HG02973 (cell line): ENCODE measurements around the gene AHI1.
"Not testable (repeated sequence)": the region's sequence is repeated elsewhere in the genome, so short reads cannot be mapped to it uniquely, and the experiment has no call there.

Experiments used
- ATAC-seq: cut with Tn5 transposase; IDR thresholded peaks from one replicate; pipeline ENCODE4 v1.9.1; 2021; ENCODE audit warnings: moderate library complexity; ENCODE audit not compliant: unreplicated experiment

The AHI1 gene

DNA sequence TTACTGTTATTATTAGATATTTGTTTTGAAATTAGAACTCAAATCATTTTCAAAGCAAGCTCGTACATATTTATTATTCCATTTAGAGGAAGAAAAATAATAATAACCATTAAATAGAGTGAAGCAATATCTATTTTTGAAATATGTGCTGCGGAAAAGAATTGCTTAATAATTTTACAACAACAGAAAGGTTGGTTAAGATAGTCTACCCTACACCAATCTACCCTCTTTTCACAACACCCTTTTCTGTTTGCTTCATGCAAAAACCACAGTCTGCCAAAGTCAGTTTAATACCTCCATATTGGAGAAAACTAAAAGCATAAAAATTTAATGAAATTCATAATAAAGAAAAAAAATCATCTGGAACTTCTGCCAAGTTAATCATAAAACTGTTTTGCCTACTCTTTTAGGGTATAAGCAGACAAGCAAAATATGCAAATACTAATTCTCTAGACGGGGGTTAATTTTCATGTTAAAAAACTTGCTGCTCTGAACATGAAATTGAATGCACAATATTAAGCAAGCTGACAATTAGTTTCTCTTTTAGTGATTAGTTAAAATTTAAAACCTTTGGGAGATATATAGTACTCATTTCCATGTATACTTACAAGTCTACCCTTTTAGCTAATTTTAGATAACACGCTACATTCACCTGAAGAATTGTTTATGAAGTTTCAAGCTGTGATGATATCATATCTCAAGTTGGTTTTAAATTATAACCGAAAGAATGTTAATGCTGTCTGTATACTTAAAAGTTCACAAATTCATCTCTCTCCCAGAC, 100.2 kb downstream of the AHI1 start:
- ATAC-seq: no peak

DNA sequence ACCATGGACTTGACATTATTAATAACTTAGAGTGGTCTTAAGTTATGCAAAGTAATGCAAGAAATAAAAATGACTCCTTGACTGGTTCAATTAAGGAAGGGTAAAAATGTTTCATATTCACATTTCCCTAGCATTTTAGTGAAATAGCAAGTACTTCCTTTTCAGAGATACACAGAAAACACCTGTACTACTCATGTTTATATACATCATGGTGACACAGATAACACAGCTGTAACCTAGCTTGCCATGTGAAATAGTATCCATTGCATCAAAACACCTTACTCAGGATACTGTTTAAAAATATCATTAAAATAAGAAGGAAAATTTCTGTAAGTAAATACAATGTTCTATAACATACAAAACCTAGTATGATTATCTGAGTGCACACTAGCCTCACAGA, 102.4 kb downstream of the AHI1 start:
- no peak for ATAC-seq

DNA sequence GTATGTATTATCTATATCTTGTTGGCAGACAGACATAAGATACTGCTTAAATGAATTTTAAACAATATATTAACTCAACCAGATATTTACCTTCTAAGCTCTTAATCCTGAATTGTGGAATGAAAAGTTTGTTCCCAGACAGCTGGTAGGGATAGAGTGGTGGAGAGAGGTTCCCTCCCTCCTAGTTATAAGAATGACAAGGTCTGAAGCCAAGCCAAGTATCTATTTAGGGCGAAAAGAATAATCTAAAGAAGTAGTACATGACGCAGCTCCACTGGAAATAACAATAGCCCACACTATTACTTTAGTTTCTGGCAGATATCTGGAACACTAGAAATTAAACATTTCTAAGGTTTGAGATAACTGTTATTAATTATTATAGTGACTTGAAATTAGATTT, 104.3 kb downstream of the AHI1 start:
- no peak for ATAC-seq

DNA sequence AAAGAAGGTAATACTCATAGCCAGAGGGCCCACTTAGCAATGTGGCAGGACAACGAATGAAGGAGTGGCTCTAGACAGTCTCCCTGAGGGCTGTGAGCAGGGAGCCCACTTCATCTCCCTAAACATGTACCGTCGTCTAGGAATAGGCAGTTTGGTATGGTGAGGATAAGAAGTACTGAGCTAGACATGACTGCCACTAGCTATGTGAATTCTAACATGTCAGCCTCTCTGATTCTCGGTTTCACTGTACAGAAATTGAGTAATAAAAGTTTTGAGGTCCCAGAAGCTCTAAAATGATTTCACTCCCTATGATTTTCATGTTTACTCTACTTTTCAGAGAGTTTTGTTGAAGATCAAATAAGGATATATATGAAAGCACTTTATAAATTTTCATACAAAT, 107.1 kb downstream of the AHI1 start:
- no peak for ATAC-seq

DNA sequence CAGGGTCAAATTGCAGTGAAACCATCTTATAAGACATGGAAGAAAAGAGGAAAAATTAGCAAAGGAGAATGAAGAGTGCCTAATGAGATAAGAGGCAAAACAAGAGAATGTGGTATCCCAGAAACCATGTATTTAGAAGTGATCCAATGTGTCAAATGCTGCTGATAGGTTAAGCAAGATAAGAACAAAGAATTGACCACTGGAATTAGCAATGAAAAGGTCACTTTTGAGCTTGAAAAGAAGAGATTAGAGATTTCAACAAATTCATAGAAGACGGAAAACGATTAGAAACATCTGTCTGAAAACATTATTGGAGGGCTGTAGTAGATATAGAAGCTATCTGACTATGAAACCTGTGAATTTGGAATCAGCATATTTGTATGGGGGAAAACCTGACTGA, 112.2 kb downstream of the AHI1 start:
- ATAC-seq: no peak

DNA sequence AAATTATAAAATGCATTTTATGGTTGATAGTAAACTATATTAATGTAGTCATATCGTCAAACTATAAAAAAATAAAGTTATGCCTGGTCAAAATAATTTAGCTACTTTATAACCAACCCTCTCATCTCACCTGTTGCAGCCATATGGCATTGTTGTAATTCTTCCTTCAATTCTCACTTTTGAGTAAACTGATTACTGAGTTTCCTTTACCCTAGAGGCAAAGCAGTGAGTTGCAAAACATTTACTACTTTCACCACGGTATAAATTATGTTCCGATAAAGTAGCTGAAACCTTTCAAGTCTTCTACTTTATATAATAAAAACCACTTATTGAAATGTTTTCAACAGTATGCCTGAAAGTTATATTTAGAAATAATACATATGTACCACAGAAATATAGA, 113.8 kb downstream of the AHI1 start:
- ATAC-seq: no peak

DNA sequence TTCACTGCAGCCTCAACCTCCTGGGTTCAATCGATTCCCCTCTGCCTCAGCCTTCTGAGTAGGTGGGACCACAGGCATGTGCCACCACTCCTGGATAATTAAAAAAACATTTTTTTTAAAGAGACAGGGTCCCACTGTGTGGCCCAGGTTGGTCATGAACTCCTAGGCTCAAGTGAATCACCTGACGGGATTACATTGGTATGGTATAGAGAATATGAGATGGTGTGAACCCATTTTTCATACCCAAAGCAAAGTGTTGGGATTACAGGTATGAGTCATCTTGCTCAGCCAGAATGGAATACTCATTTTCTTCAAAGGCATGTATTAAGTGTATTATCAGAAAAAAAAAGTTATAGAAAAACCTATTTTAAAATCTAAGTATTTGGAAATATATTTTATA, 114.2 kb downstream of the AHI1 start:
- ATAC-seq: no peak

DNA sequence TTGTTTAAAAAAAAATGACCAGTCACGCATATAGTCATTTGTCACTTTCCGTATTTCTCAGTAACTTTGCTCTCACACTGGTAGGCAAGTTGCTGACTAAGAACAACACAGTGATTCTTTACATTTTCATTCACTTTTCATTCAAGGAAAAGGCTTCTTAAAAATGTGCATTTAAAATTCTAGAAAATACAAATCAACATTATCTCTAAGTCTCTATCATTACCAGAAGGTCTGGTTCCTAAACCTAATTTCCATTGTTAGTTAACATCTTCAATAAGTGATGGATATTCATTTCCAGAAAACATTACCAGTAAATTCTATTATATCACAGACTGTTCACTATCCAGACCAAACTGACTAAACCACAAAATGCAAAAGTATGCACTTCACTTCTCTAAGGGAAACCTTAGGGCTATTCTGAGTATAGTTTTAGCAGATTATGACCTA, 115.3 kb downstream of the AHI1 start:
- peak; percentile 94 for ATAC-seq

DNA sequence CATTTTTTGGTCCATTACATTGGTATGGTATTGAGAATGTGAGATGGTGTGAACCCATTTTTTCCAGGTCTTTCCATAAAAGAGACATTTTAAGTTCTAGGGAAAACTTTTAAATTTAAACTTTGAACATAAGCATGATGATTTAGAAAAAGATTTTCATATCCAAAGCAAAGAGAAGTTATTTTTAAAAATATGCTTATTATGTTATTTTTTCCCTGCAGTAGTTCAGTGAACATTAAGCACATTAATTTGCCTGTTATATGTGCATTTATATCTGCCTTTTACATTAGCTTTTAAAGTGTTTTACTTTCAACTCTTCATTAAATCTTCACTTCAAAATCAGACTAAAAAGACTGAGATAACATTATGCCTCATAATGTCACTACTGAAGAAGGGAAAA, 116.7 kb downstream of the AHI1 start:
- ATAC-seq: no peak

DNA sequence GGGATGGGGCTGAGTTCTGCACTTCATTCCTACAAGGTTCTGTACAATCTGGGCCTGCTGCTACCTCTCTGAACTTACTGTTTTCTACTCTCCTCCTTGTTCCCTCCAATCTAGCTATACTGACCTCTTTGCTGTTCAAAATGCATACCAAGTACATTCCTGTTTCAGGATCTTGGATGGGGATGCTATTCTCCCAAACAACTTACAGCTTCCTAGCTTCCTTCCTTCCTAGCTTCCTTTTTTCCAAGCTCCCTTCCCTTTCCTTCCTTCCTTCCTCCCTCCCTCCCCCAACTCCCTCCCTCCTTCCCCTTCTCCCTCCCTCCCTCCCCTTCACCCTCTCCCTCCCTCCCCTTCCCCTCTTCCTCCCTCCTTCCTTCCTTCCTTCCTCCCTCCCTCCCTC, 117.9 kb downstream of the AHI1 start:
- no peak for ATAC-seq

DNA sequence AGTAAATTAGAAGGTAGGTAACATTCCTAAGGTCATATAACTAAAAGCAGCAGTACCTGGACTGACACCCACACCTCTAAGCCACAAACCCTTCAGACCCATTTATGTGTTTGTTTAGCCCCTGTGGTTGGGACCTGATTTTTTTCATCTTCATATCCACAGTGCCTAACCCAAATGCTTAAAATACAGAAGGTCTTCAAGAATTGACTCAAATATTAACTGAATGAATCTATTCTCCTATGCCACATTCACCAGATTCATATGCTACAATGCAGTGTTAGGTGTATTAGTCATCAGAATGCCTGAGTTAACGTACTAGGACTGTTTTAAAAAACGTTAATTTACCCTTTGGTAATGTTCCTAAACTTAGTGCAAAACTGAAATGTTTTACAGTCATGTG, 124.8 kb downstream of the AHI1 start:
- peak; percentile 68 for ATAC-seq

DNA sequence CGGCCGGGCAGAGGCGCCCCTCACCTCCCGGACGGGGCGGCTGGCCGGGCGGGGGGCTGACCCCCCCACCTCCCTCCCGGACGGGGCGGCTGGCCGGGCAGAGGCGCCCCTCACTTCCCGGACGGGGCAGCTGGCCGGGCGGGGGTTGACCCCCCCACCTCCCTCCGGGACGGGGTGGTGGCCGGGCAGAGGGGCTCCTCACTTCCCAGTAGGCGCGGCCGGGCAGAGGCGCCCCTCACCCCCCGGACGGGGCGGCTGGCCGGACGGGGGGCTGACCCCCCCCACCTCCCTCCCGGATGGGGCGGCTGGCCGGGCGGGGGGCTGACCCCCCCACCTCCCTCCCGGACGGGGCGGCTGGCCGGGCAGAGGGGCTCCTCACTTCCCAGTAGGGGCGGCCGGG, 133.9 kb downstream of the AHI1 start:
- not testable (repeated sequence) for ATAC-seq

DNA sequence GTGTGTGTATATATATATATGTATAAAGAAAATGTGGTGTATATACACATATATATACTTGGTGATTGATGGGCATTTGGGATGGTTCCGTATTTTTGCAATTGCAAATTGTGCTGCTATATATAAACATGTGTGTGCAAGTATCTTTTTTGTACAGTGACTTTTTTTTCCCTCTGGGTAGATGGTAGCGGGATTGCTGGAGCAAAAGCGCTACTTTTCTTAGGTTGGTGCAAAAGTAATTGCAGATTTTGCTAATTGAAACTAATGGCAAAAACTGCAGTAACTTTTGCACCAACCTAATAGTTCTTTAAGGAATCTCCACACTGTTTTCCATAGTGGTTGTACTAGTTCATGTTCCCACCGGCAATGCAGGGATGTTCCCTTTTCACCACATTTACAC, 135.4 kb downstream of the AHI1 start:
- ATAC-seq: no peak

DNA sequence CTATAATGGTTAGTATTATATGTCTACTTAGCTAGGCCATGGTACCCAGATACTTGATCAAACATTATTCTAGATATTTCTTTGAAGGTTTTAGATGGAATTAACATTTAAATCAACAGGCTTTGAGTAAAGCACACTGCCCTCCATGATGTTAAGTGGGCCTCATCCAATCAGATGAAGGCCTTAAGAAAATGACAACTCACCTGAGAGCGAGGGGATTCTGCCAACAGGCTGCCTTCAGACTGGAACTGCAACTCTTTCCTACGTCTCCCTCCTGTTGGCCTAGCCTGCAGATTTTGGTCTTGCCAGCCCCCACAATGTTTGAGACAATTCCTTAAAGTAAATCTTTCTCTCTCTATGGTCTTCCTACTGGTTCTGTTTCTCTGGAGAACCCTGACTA, 137.3 kb downstream of the AHI1 start:
- ATAC-seq: no peak

DNA sequence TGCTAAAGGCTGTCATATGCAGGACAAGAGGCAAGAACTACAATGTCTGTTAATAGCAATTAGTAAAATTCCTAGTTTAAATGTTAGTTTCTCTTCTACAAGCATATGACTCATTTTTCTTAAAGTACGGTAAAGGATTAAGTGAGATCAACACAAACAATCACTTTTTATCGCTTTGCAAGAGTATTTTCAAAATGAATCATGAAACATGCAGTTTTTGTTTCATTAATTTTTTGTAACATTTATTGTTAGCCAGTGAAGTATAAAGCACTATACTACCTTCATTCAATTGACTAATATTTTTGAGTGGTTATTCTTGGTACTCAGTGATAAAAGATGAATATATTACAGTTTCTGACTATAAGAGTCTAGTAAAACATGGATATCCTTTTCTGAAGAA, 138.6 kb downstream of the AHI1 start:
- no peak for ATAC-seq

DNA sequence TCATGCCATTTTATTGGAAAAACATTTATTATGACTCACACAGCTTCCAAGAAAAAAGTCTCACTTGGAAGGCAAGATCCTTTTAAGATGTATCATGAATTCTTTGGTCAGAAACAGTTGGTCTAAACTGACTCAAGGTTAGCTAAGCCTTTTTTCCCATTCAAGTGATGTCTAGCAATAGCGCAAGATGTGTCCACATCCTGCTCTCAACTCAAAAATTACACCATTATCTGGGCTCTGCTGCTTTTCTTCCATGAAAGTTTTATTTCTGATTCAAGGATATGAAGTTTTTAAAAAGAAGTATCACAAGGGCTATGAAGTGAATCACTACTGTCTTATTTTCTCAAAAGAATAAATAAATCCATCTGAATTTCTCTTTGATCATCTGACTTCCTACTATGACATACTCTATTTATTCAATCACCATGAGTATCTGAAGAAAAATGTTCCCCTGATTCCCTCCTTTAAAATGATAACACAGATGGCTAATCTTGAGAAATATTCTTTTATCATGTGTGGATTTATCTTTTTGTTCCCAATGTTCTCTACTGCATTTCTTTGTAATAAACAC, 139.2 kb downstream of the AHI1 start:
- ATAC-seq: no peak

DNA sequence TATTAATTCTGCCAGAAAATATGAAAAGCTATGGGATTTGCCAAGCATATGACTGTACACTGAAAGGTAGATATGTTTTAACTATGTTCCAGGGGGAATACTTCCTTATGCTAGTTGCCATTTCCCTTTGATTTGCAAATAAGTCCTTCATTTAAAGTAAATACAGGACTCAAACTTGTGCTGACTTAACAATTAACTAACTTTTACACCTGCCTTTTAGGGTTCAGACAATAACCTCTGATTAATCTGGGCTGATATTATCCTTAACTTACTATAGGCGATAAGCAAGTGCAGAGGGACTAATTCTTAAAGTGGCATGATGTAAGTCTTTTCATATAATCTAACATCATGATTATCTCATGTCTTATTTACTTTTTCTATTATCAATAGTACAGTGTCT, 143.1 kb downstream of the AHI1 start:
- no peak for ATAC-seq

DNA sequence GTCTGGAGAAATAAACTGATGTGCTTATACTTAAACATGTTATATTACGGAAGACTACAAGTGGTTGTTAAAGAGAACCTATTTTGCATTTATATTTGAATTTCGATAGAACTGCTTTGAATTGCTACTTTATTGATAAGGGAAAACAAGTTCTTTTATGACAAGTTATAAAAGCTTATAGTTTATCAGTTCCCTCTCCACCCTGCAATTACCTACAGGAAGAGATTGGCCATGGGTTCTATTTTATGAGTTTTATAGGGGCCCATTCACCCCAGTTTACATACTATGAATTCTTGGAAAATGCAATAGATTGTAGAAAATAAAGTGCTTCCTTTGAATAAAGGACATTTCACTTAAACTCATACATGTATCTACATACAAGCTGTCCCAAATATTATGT, 144.4 kb downstream of the AHI1 start:
- ATAC-seq: no peak

DNA sequence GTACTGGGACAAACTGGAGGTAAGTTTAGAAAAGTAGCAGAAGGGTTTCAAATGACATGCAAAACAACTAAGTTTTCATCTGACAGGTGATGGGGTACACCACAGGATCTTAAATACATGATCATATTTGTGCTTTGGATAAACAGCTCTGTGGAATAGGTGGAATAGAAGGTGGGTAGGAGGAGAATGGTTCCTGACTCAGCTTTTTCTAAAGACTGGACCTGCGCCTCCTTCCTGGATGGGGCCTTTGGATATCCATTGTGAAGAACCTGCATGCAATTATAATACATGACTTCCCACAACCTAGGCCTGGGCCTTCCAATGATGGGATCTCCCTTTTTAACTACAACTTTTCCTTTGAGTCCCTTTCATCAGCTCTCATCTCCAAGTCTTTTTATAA, 145.9 kb downstream of the AHI1 start:
- no peak for ATAC-seq

DNA sequence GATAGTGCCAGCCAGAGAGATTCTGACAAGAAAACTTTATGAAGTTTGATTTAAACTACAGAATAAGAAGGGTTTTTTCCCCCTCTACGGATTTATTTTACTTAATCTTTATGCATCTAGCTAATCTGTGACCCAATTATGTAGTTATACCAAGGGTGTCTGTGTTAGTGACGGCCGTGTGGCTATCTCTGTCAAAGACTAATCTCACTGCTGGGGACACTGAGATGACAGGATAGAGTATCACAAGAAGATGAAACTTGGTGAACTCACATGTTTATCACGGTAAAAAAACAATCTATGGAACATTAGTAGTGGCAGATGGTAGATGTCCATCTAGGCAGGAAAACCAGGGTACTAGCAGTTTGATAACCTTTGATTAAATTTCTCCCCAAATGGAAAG, 149.7 kb downstream of the AHI1 start:
- no peak for ATAC-seq

DNA sequence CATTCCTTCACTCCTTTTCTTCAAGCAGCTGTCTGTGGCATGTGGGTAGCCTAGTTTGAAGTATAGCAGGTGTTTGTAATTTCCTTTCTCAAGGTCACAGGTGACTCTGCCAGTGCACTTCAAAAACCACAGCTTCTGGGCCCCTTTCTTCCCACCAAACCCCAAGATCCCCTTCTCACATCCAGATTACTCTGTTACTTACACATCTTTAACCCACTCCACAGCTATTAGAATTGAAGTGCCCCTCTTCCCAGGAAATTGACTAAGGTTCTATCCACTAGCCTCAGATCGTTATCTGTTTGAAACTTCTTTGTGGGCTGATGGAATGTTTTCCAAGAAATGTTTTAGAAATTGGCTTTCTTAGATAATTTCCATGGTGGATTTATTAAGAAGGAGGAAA, 150.8 kb downstream of the AHI1 start:
- ATAC-seq: no peak

DNA sequence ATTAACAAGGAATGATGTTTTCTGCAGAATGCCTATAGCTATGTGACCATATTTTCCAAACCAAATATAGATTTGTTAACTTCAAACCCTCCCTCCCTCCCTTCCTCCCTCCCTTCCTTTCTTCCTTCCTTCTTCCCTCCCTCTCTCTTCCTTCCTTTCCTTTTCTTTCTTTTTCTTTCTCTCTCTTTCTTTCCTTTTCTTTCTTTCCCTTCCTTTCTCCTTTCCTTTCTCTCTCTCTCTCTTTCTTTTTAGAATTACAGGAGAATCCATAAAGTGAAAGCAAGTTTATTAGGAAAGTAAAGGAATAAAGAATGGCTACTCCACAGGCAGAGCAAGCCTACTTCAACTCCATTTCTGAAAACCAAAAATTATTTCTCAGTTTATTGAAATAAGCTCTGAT, 153.0 kb downstream of the AHI1 start:
- ATAC-seq: no peak

DNA sequence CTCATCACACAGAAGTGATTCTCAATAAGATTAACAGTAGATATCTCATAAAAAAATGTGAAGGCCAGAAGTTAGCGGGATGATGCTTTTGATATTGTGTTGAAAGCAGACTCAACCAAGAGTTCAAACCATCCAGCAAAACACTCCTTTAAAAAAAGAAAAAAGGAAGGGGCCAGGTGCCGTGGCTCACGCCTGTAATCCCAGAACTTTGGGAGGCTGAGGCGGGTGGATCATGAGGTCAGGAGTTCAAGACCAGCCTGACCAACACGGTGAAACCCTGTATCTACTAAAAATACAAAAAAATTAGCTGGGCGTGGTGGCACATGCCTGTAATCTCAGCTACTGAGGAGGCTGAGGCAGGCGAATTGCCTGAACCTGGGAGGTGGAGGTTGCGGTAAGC, 157.6 kb downstream of the AHI1 start:
- not testable (repeated sequence) for ATAC-seq
